ENCODE results near the gene PYGO1.

DNA sequence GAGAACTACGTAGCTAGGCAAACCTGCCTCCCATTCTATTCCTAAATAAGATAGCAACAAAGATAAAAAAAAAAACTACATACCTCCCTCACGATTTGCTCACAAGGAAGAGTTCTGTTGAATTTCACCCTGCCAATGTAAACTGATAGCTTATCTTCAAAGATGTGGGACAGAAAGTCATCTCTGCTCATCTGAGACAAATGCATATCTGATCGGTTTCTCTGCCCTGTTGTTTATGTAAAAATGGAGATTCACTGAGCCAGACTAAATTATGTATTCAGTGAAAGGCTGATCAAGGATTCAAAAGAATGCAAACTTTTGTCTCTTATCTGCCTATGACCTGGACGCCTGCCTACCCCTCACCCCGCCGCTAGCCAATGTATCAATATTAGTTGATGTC, 11.2 kb downstream of the PYGO1 start:
- TF ChIP-seq, protein P1, sequence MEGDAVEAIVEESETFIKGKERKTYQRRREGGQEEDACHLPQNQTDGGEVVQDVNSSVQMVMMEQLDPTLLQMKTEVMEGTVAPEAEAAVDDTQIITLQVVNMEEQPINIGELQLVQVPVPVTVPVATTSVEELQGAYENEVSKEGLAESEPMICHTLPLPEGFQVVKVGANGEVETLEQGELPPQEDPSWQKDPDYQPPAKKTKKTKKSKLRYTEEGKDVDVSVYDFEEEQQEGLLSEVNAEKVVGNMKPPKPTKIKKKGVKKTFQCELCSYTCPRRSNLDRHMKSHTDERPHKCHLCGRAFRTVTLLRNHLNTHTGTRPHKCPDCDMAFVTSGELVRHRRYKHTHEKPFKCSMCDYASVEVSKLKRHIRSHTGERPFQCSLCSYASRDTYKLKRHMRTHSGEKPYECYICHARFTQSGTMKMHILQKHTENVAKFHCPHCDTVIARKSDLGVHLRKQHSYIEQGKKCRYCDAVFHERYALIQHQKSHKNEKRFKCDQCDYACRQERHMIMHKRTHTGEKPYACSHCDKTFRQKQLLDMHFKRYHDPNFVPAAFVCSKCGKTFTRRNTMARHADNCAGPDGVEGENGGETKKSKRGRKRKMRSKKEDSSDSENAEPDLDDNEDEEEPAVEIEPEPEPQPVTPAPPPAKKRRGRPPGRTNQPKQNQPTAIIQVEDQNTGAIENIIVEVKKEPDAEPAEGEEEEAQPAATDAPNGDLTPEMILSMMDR (IDR thresholded peaks at IDR 0.05; ENCODE audit: insufficient read depth, low read length), result no peak
- TF ChIP-seq POLR2AphosphoS5 (IDR thresholded peaks at IDR 0.05; ENCODE audit: low read depth) (no peak), SPI1 (IDR thresholded peaks at IDR 0.05; ENCODE audit: borderline replicate concordance, low read depth) (no peak), GABPA (IDR thresholded peaks at IDR 0.05; ENCODE audit: low read depth) (no peak)
- TF ChIP-seq, protein P2, sequence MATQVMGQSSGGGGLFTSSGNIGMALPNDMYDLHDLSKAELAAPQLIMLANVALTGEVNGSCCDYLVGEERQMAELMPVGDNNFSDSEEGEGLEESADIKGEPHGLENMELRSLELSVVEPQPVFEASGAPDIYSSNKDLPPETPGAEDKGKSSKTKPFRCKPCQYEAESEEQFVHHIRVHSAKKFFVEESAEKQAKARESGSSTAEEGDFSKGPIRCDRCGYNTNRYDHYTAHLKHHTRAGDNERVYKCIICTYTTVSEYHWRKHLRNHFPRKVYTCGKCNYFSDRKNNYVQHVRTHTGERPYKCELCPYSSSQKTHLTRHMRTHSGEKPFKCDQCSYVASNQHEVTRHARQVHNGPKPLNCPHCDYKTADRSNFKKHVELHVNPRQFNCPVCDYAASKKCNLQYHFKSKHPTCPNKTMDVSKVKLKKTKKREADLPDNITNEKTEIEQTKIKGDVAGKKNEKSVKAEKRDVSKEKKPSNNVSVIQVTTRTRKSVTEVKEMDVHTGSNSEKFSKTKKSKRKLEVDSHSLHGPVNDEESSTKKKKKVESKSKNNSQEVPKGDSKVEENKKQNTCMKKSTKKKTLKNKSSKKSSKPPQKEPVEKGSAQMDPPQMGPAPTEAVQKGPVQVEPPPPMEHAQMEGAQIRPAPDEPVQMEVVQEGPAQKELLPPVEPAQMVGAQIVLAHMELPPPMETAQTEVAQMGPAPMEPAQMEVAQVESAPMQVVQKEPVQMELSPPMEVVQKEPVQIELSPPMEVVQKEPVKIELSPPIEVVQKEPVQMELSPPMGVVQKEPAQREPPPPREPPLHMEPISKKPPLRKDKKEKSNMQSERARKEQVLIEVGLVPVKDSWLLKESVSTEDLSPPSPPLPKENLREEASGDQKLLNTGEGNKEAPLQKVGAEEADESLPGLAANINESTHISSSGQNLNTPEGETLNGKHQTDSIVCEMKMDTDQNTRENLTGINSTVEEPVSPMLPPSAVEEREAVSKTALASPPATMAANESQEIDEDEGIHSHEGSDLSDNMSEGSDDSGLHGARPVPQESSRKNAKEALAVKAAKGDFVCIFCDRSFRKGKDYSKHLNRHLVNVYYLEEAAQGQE (IDR thresholded peaks at IDR 0.05; ENCODE audit: insufficient replicate concordance, low read depth), result no peak
